HCT116 (cell line): Measurements from ENCODE around the gene TREML1. TPM values are rescaled to one million over a fixed set of nuclear protein-coding genes. Genes with fewer than 3 reads are reported as not detected.

ENCODE experiments used
- ATAC-seq: fragments of 200-7000 bp; cut with Tn5 transposase; 2 replicates; pipeline ENCODE4 v1.9.1; 2020; ENCODE audit warnings: mild to moderate bottlenecking, moderate library complexity
- BruUV-seq: library from RNA; stranded (reverse); fragments of 400-500 nt; replicated peaks from 2 replicates; lab custom pipeline; 2021; lab: Mats Ljungman, UMichigan
- CTCF ChIA-PET: fragments of 300-600 bp; sonication (Branson Sonifier 250); formaldehyde crosslinking; loops from one replicate; lab custom pipeline; 2021; ENCODE audit warnings: antibody characterized with exemption; lab: Charles Lee
- POLR2A ChIA-PET: fragments of 300-600, 350-600 bp; sonication (Branson Sonifier 250); formaldehyde crosslinking; loops from one replicate; lab custom pipeline; 2021; ENCODE audit warnings: antibody characterized with exemption; lab: Charles Lee
- RAD21 ChIA-PET, 2 experiments: fragments of 300-600 bp; sonication (Branson Sonifier 250); formaldehyde crosslinking; loops; one replicate each; lab custom pipeline; 2023; ENCODE audit warnings: low total read pairs in 2 of 2; ENCODE audit not compliant: uncharacterized antibody in 2 of 2, unreplicated experiment in 2 of 2, low non-redundant PET in 1 of 2; lab: Charles Lee
- DNase-seq: peaks from one replicate; pipeline ENCODE4 v3.0.0-alpha.2; 2010; ENCODE audit warnings: low read depth, low spot score
- H2AFZ ChIP-seq: fragments of 200-600 bp; shearing (Covaris generic), sonication (generic); 2 replicates; pipeline ENCODE4 v1.6.1; 2017; ENCODE audit warnings: low read depth, mixed run types, mixed read lengths, antibody characterized with exemption, low read length; ENCODE audit not compliant: poor library complexity, severe bottlenecking
- H3K27ac ChIP-seq: 2 replicates; pipeline ENCODE4 v1.5.1; 2012; ENCODE audit warnings: low read depth, low read length
- H3K27me3 ChIP-seq: fragments of 200-600 bp; sonication (generic); 2 replicates; pipeline ENCODE4 v1.6.1; 2016; ENCODE audit warnings: mixed run types, low read length, mixed read lengths; ENCODE audit not compliant: insufficient read depth
- H3K36me3 ChIP-seq, 2 experiments: fragments of 200-500 bp in 1 of 2; fragments of 200-600 bp in 1 of 2; sonication (Bioruptor generic) in 1 of 2; sonication (generic) in 1 of 2; 2 replicates each; pipeline versions ENCODE4 v1.5.1 to v1.6.1; 2014 to 2016; ENCODE audit warnings: low read length in 2 of 2, inconsistent platforms in 1 of 2, mixed read lengths in 1 of 2, mixed run types in 1 of 2; ENCODE audit not compliant: insufficient read depth in 2 of 2, control insufficient read depth in 1 of 2
- H3K4me1 ChIP-seq, 2 experiments: fragments of 200-600 bp in 1 of 2; sonication (generic) in 1 of 2; 2 replicates each; pipeline versions ENCODE4 v1.5.1 to v1.6.1; 2012 to 2017; ENCODE audit warnings: low read length in 2 of 2, inconsistent platforms in 1 of 2, mild to moderate bottlenecking in 1 of 2, mixed read lengths in 1 of 2, mixed run types in 1 of 2, moderate library complexity in 1 of 2; ENCODE audit not compliant: insufficient read depth in 2 of 2, control insufficient read depth in 1 of 2
- H3K4me2 ChIP-seq: fragments of 200-600 bp; sonication (generic); 2 replicates; pipeline ENCODE4 v1.6.1; 2017; ENCODE audit warnings: mixed run types, low read length, mixed read lengths
- H3K4me3 ChIP-seq, 2 experiments: fragments of 200-600 bp in 1 of 2; sonication (generic) in 1 of 2; replicated peaks in 1 of 2; 2 replicates each; pipeline ENCODE4 v1.5.1; 2011 to 2016; ENCODE audit warnings: low read length in 2 of 2, control low read depth in 1 of 2, low read depth in 1 of 2, mild to moderate bottlenecking in 1 of 2, mixed read lengths in 1 of 2, mixed run types in 1 of 2
- H3K79me2 ChIP-seq: fragments of 200-600 bp; sonication (generic); 2 replicates; pipeline ENCODE4 v1.6.1; 2017; ENCODE audit warnings: mild to moderate bottlenecking, mixed run types, low read length, moderate library complexity, mixed read lengths; ENCODE audit not compliant: insufficient read depth
- H3K9ac ChIP-seq: fragments of 200-600 bp; sonication (generic); 2 replicates; pipeline ENCODE4 v1.6.1; 2016; ENCODE audit warnings: low read length, mixed read lengths
- H3K9me2 ChIP-seq: fragments of 200-600 bp; sonication (generic), shearing (Covaris generic); 2 replicates; pipeline ENCODE4 v1.6.1; 2017; ENCODE audit warnings: mixed run types, mild to moderate bottlenecking, moderate library complexity; ENCODE audit not compliant: insufficient read depth
- H3K9me3 ChIP-seq, 2 experiments: fragments of 200-500 bp in 1 of 2; fragments of 200-600 bp in 1 of 2; sonication (Bioruptor generic) in 1 of 2; sonication (generic) in 1 of 2; 2 replicates each; pipeline ENCODE4 v1.6.1; 2014 to 2017; ENCODE audit warnings: low read length in 2 of 2, mixed read lengths in 2 of 2, inconsistent platforms in 1 of 2, low read depth in 1 of 2, mild to moderate bottlenecking in 1 of 2, mixed run types in 1 of 2, moderate library complexity in 1 of 2; ENCODE audit not compliant: control insufficient read depth in 1 of 2, insufficient read depth in 1 of 2
- H4K20me1 ChIP-seq: fragments of 200-600 bp; sonication (generic), shearing (Covaris generic); 2 replicates; pipeline ENCODE4 v1.6.1; 2017; ENCODE audit warnings: mixed run types, mild to moderate bottlenecking, moderate library complexity; ENCODE audit not compliant: insufficient read depth
- CBX3 ChIP-seq: IDR thresholded peaks from 2 replicates; pipeline ENCODE4 v1.6.1; 2012; ENCODE audit warnings: low read depth
- CEBPB ChIP-seq: IDR thresholded peaks from 2 replicates; pipeline ENCODE4 v1.6.1; 2012; ENCODE audit warnings: low read depth
- EGR1 ChIP-seq: IDR thresholded peaks from 2 replicates; pipeline ENCODE4 v1.6.1; 2012; ENCODE audit warnings: low read depth
- ELF1 ChIP-seq: IDR thresholded peaks from 2 replicates; pipeline ENCODE4 v1.6.1; 2012; ENCODE audit warnings: low read depth, borderline replicate concordance
- EZH2 ChIP-seq: fragments of 200-600 bp; sonication (generic); IDR thresholded peaks from 2 replicates; pipeline ENCODE4 v1.6.1; 2017; ENCODE audit warnings: antibody characterized with exemption, mixed run types
- EZH2phosphoT487 ChIP-seq: fragments of 200-600 bp; IDR thresholded peaks from 2 replicates; pipeline ENCODE4 v1.6.1; 2018; ENCODE audit warnings: antibody characterized with exemption, borderline replicate concordance
- FOSL1 ChIP-seq: IDR thresholded peaks from 2 replicates; pipeline ENCODE4 v1.6.1; 2012; ENCODE audit warnings: low read depth
- POLR2A ChIP-seq: IDR thresholded peaks from 2 replicates; pipeline ENCODE4 v1.7.0; 2011; ENCODE audit warnings: borderline replicate concordance; ENCODE audit not compliant: insufficient read depth, insufficient read length; ENCODE audit errors: extremely low read depth
- RAD21 ChIP-seq: IDR thresholded peaks from 2 replicates; pipeline ENCODE4 v1.6.1; 2012; ENCODE audit warnings: low read depth, mild to moderate bottlenecking
- SIN3A ChIP-seq: IDR thresholded peaks from 2 replicates; pipeline ENCODE4 v1.6.1; 2012; ENCODE audit warnings: low read depth
- SRF ChIP-seq: IDR thresholded peaks from 2 replicates; pipeline ENCODE4 v1.6.1; 2012; ENCODE audit warnings: low read depth
- TCF7L2 ChIP-seq: IDR thresholded peaks from 2 replicates; pipeline ENCODE4 v1.7.0; 2011; ENCODE audit warnings: borderline replicate concordance, inconsistent platforms; ENCODE audit not compliant: insufficient read depth, insufficient read length; ENCODE audit errors: extremely low read depth
- YY1 ChIP-seq: IDR thresholded peaks from 2 replicates; pipeline ENCODE4 v1.6.1; 2011; ENCODE audit warnings: low read length, low read depth, moderate library complexity, mild to moderate bottlenecking; ENCODE audit not compliant: insufficient replicate concordance; ENCODE audit errors: extremely low read depth
- ZFX ChIP-seq: fragments of 450-650 bp; IDR thresholded peaks from 2 replicates; pipeline ENCODE4 v1.6.1; 2017
- intact Hi-C: fragments of 100-400 bp; cut with micrococcal nuclease; formaldehyde crosslinking; loops from 2 replicates; pipeline ENCODE4 v1.10.0; 2022
- total RNA-seq: library from RNA; stranded (reverse); gene quantifications from one replicate; pipeline ENCODE4 v1.2.1, GENCODE V29; 2021; ENCODE audit not compliant: unreplicated experiment
- TF ChIP-seq, protein P1 (sequence below): IDR thresholded peaks from 2 replicates; pipeline ENCODE4 v1.6.1; 2012
- TF ChIP-seq, protein P2 (sequence below): IDR thresholded peaks from 2 replicates; pipeline ENCODE4 v1.6.1; 2012
- TF ChIP-seq, protein P3 (sequence below), 3 experiments: fragments of 200-600 bp in 1 of 3; sonication (generic) in 1 of 3; IDR thresholded peaks in 2 of 3; conservative IDR thresholded peaks in 1 of 3; 2 replicates each; pipeline ENCODE4 v1.5.1; 2012 to 2017; ENCODE audit warnings: low read depth in 2 of 3, low read length in 2 of 3, antibody characterized with exemption in 1 of 3, borderline replicate concordance in 1 of 3, control low read depth in 1 of 3, mild to moderate bottlenecking in 1 of 3, mixed read lengths in 1 of 3, mixed run types in 1 of 3, moderate library complexity in 1 of 3; ENCODE audit not compliant: insufficient read depth in 1 of 3

Gene TREML1
- total RNA-seq, 1 experiment from 2014 or later, result not detected

DNA sequence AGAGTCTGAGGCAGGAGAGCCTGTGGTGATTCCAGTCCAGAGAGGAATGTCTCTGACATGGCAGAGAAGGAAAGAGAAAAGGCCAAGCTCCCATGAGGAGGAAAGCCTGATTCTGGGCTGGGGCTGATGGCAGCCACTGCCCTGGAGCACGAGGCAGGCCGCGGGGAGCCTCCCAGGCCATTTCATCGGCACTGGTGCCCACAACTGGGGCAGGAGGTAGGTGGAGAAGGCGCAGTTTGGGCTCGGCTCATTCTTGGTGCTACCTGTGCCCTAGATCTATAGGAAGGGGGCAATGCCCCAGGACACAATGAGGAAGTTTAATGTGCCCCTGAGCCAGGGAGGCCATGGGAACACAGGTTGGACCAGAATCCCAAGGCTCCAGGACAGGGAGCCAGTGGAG lies 2.6 kb upstream of the TREML1 start:
- ChIA-PET POLR2A (no interaction called here), CTCF (no interaction called here), RAD21 (no interaction called here)
- H3K4me3 ChIP-seq, result no peak overlapping the region
- TF ChIP-seq SRF (no peak), CBX3 (no peak), EZH2phosphoT487 (no peak), FOSL1 (no peak), TCF7L2 (no peak), CEBPB (no peak), EGR1 (no peak), EZH2 (no peak), RAD21 (no peak), ELF1 (no peak), SIN3A (no peak), POLR2A (no peak), ZFX (no peak), YY1 (no peak)
- TF ChIP-seq, protein P1, sequence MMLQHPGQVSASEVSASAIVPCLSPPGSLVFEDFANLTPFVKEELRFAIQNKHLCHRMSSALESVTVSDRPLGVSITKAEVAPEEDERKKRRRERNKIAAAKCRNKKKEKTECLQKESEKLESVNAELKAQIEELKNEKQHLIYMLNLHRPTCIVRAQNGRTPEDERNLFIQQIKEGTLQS, result no peak
- TF ChIP-seq, protein P2, sequence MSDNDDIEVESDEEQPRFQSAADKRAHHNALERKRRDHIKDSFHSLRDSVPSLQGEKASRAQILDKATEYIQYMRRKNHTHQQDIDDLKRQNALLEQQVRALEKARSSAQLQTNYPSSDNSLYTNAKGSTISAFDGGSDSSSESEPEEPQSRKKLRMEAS, result no peak
- TF ChIP-seq, protein P3, sequence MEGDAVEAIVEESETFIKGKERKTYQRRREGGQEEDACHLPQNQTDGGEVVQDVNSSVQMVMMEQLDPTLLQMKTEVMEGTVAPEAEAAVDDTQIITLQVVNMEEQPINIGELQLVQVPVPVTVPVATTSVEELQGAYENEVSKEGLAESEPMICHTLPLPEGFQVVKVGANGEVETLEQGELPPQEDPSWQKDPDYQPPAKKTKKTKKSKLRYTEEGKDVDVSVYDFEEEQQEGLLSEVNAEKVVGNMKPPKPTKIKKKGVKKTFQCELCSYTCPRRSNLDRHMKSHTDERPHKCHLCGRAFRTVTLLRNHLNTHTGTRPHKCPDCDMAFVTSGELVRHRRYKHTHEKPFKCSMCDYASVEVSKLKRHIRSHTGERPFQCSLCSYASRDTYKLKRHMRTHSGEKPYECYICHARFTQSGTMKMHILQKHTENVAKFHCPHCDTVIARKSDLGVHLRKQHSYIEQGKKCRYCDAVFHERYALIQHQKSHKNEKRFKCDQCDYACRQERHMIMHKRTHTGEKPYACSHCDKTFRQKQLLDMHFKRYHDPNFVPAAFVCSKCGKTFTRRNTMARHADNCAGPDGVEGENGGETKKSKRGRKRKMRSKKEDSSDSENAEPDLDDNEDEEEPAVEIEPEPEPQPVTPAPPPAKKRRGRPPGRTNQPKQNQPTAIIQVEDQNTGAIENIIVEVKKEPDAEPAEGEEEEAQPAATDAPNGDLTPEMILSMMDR (IDR thresholded peaks at IDR 0.05 in 2 of 3, conservative IDR thresholded peaks at IDR 0.05 in 1 of 3; ENCODE audit: borderline replicate concordance in 1 of 3, insufficient read depth in 1 of 3, low read depth in 2 of 3, low read length in 2 of 3), result no peak
- H3K9me3 ChIP-seq, result no peaks in the 10 kb centered on the region
- H3K79me2 ChIP-seq, result no peaks in the 10 kb centered on the region
- no TSS peak for BruUV-seq
- intact Hi-C loops, result no loop called here
- H3K4me2 ChIP-seq, result no peak overlapping the region
- H3K27me3 ChIP-seq, result peaks cover 11% of the 10 kb centered on the region; the same call in 1 of the 2 replicates
- H3K4me1 ChIP-seq, result no peaks in the 10 kb centered on the region
- no peak overlapping the region for H3K9ac ChIP-seq
- no peaks in the 10 kb centered on the region for H3K9me2 ChIP-seq
- no peak overlapping the region for H3K27ac ChIP-seq
- DNase-seq (no peak), ATAC-seq (no peak)
- H2AFZ ChIP-seq, result no peak overlapping the region
- H4K20me1 ChIP-seq, result no peaks in the 10 kb centered on the region
- H3K36me3 ChIP-seq, result no peaks in the 10 kb centered on the region
